GM12878 (cell line): ENCODE results near the gene OFD1. TPM values are rescaled to one million over a fixed set of nuclear protein-coding genes. Genes with fewer than 3 reads are reported as not detected.

Source experiments
- ATAC-seq: fragments of 200-7000 bp; cut with Tn5 transposase; 3 replicates; pipeline ENCODE4 v1.9.1; 2020; ENCODE audit warnings: mild to moderate bottlenecking, moderate library complexity
- BruUV-seq: library from RNA; stranded (reverse); fragments of 400-500 nt; replicated peaks from 2 replicates; lab custom pipeline; 2021; lab: Mats Ljungman, UMichigan
- CTCF ChIA-PET: fragments of 300-600 bp; sonication (Branson Sonifier 250); formaldehyde crosslinking; extraction: SDS; loops from one replicate; lab custom pipeline; 2021; ENCODE audit warnings: inconsistent platforms; lab: Yijun Ruan, JAX
- POLR2A ChIA-PET: fragments of 350-600 bp; formaldehyde crosslinking; extraction: SDS; loops from one replicate; lab custom pipeline; 2021; ENCODE audit warnings: inconsistent platforms; lab: Charles Lee
- RAD21 ChIA-PET: fragments of 300-600 bp; sonication (Branson Sonifier 250); formaldehyde crosslinking; loops from one replicate; lab custom pipeline; 2023; ENCODE audit warnings: antibody characterized with exemption; ENCODE audit not compliant: unreplicated experiment; lab: Charles Lee
- SMC1A ChIA-PET: fragments of 300-600 bp; sonication (Branson Sonifier 250); formaldehyde crosslinking; loops from one replicate; lab custom pipeline; 2023; ENCODE audit not compliant: unreplicated experiment, uncharacterized antibody; lab: Charles Lee
- DNase-seq: peaks from one replicate; pipeline ENCODE4 v3.0.0-alpha.2; 2011; ENCODE audit warnings: low read depth, low spot score
- FAIRE-seq: peaks from 3 replicates; lab custom pipeline; 2011; peaks lifted over from hg19 to GRCh38; lab: Jason Lieb, UNC
- H2AFZ ChIP-seq: 2 replicates; pipeline ENCODE4 v1.6.0; 2011; ENCODE audit warnings: low read depth, low read length, control low read depth; ENCODE audit not compliant: control insufficient read depth
- H3K27ac ChIP-seq: 2 replicates; pipeline ENCODE4 v1.5.1; 2011; ENCODE audit warnings: control low read depth; ENCODE audit not compliant: control insufficient read depth, insufficient read depth
- H3K27me3 ChIP-seq, 2 experiments: replicated peaks in 1 of 2; 2 replicates each; pipeline versions ENCODE4 v1.6.0 to v1.6.1; 2011; ENCODE audit warnings: low read length in 1 of 2; ENCODE audit not compliant: control insufficient read depth in 2 of 2, insufficient read depth in 2 of 2
- H3K36me3 ChIP-seq, 2 experiments: 2 replicates each; pipeline ENCODE4 v1.5.1; 2011; ENCODE audit warnings: low read length in 1 of 2; ENCODE audit not compliant: control insufficient read depth in 2 of 2, insufficient read depth in 2 of 2
- H3K4me1 ChIP-seq: 2 replicates; pipeline ENCODE4 v1.6.1; 2011; ENCODE audit warnings: mild to moderate bottlenecking, low read length, moderate library complexity, mixed read lengths; ENCODE audit not compliant: control insufficient read depth, insufficient read depth
- H3K4me2 ChIP-seq: 2 replicates; pipeline ENCODE4 v1.6.0; 2011; ENCODE audit warnings: control low read depth; ENCODE audit not compliant: control insufficient read depth, insufficient read depth
- H3K4me3 ChIP-seq: fragments of 200-600 bp; sonication (generic); 2 replicates; pipeline ENCODE4 v1.5.1; 2016
- H3K79me2 ChIP-seq: 2 replicates; pipeline ENCODE4 v1.6.0; 2011; ENCODE audit warnings: low read length; ENCODE audit not compliant: control insufficient read depth, insufficient read depth
- H3K9ac ChIP-seq: 2 replicates; pipeline ENCODE4 v1.8.0; 2011; ENCODE audit warnings: low read length, control low read depth, mixed read lengths; ENCODE audit not compliant: control insufficient read depth, insufficient read depth
- H3K9me3 ChIP-seq: replicated peaks from 3 replicates; pipeline ENCODE4 v1.5.1; 2011; ENCODE audit warnings: mild to moderate bottlenecking, low read length; ENCODE audit not compliant: control insufficient read depth, insufficient read depth
- H4K20me1 ChIP-seq: 2 replicates; pipeline ENCODE4 v1.6.0; 2011; ENCODE audit not compliant: control insufficient read depth, insufficient read depth
- ATF7 ChIP-seq: fragments of 450-650 bp; IDR thresholded peaks from 2 replicates; pipeline ENCODE4 v1.6.1; 2016; ENCODE audit warnings: low read depth, mild to moderate bottlenecking
- E2F4 ChIP-seq: IDR thresholded peaks from 2 replicates; pipeline ENCODE4 v1.6.1; 2012; ENCODE audit warnings: low read depth, low read length, improper control_type of control experiment
- IKZF2 ChIP-seq, 2 experiments: fragments of 450-650 bp; IDR thresholded peaks; 2 replicates each; pipeline ENCODE4 v1.6.1; 2017; ENCODE audit warnings: mild to moderate bottlenecking in 2 of 2, moderate library complexity in 2 of 2
- NBN ChIP-seq: fragments of 450-650 bp; IDR thresholded peaks from 2 replicates; pipeline ENCODE4 v1.6.1; 2016
- PKNOX1 ChIP-seq: fragments of 450-650 bp; IDR thresholded peaks from 2 replicates; pipeline ENCODE4 v1.6.1; 2016; ENCODE audit warnings: mild to moderate bottlenecking
- RFX5 ChIP-seq: IDR thresholded peaks from 2 replicates; pipeline ENCODE4 v1.6.1; 2011; ENCODE audit warnings: low read depth, low read length, improper control_type of control experiment
- SIN3A ChIP-seq: IDR thresholded peaks from 2 replicates; pipeline ENCODE4 v1.6.1; 2012; ENCODE audit warnings: low read depth, low read length, improper control_type of control experiment
- SIX5 ChIP-seq: IDR thresholded peaks from 2 replicates; pipeline ENCODE4 v1.6.1; 2011; ENCODE audit warnings: mild to moderate bottlenecking, low read depth, low read length, moderate library complexity; ENCODE audit not compliant: severe bottlenecking
- SKIL ChIP-seq: fragments of 450-650 bp; IDR thresholded peaks from 2 replicates; pipeline ENCODE4 v1.6.1; 2017; ENCODE audit warnings: mild to moderate bottlenecking, low read depth, inconsistent platforms; ENCODE audit not compliant: poor library complexity, severe bottlenecking
- USF2 ChIP-seq: IDR thresholded peaks from 2 replicates; pipeline ENCODE4 v1.6.1; 2011; ENCODE audit warnings: low read depth, low read length, improper control_type of control experiment, borderline replicate concordance
- WGBS: methylation state at CpG from one replicate; pipeline ENCODE4 v1.1.6; 2016; ENCODE audit warnings: low lambda C conversion rate; ENCODE audit not compliant: insufficient replicate concordance, insufficient coverage; ENCODE audit errors: missing lambda C conversion rate; 5-methylcytosine and 5-hydroxymethylcytosine counted together
- in situ Hi-C: fragments of 300-500 bp; cut with MboI; formaldehyde crosslinking; loops from 9 replicates; pipeline ENCODE4 v1.14.3; 2018; ENCODE audit warnings: mixed read lengths
- intact Hi-C: fragments of 100-400 bp; cut with micrococcal nuclease; formaldehyde crosslinking; loops from one replicate; pipeline ENCODE4 v1.14.2; 2022; ENCODE audit not compliant: unreplicated experiment
- polyA plus RNA-seq, 11 experiments: library from polyadenylated mRNA; depleted of rRNA in 4 of 11; unstranded in 6 of 11; stranded (reverse) in 5 of 11; fragments of >200 nt; fragmentation: Nextera tagmentation in 4 of 11; fragmentation: Illumina TruSeq in 1 of 11; extraction: Ambion mirVana in 4 of 11; extraction: Trizol in 1 of 11; gene quantifications; 1 replicate in 1 of 11; 2 replicates in 10 of 11; pipeline versions ENCODE4 v1.2.1 to v1.2.3, GENCODE V29; 2011 to 2016; ENCODE audit warnings: inconsistent platforms in 2 of 11, missing spikeins in 2 of 11, low read depth in 1 of 11
- total RNA-seq, 4 experiments: library from RNA; depleted of rRNA in 3 of 4; stranded (reverse); fragments of >200 nt in 3 of 4; fragmentation: Illumina TruSeq in 1 of 4; extraction: Trizol in 1 of 4; gene quantifications; 2 replicates each; pipeline versions ENCODE4 v1.2.1 to v1.2.3, GENCODE V29; 2013 to 2021
- TF ChIP-seq, protein P1 (sequence below): fragments of 450-650 bp; IDR thresholded peaks from 2 replicates; pipeline ENCODE4 v1.6.1; 2017; ENCODE audit warnings: mild to moderate bottlenecking, moderate library complexity

The OFD1 gene
- total and polyA plus RNA-seq, 10 of the 15 experiments (the other 5 are each of a cell fraction or from before 2014, with no cell fraction given): 22.4 to 77.2 (median 34.1) TPM

DNA sequence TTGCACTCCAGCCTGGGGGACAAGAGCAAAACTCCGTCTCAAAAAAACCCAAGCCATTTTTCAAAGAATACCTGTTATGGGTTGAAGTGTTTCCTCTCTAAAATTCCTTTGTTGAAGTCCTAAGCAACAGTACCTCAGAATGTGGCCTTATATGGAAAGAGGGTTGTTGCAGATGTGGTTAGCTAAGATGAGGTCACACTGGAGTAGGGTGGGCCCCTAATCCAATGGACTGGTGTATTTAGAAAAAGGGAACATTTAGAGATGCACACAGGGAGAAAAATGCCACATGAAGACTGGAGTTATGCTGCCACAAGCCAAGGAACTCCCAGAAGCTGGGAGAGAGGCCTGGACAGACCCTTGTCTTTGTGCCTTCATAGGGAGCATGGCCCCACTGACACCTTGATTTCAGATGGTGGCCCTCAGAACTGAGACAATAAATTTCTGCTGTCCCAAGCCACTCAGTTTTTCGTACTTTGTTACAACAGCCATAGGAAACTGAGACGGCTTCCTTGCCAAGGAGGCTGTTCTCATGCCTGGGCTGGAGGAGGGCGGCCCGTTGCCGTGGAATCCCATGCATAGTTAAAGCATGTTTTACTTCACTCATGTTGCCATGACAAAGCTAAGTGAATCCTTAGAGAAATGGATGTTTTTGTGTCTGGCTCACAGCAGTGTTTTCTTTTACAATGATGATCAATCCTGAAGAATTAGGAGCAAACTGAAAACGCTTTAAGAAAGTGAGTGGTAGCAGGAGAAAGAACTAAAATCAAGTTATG lies 16.7 kb upstream of the OFD1 start:
- no TSS peak for BruUV-seq
- in situ Hi-C loops: no loop called here
- RAD21 ChIA-PET: no interaction called here
- no peak overlapping the region for H3K4me2 ChIP-seq
- peaks cover 7% of the 10 kb centered on the region for H3K79me2 ChIP-seq
- H3K9me3 ChIP-seq: no peaks in the 10 kb centered on the region
- no peak for DNase-seq
- no peaks in the 10 kb centered on the region; the same call in 1 of the 2 replicates for H3K4me1 ChIP-seq
- no peak overlapping the region for H3K9ac ChIP-seq
- no peak for ATAC-seq
- no peak overlapping the region for H3K27ac ChIP-seq
- no peak for FAIRE-seq
- WGBS: 90% methylated on average over 7 of the region's 7 CpGs
- H4K20me1 ChIP-seq: no peaks in the 10 kb centered on the region
- CTCF ChIA-PET: interaction anchor here (0.6 to 1.6 kb wide), 2 partner anchors 10 to 14 kb away, joined by 3 read pairs; no protein-coding TSS in a partner anchor
- no peak overlapping the region for H3K4me3 ChIP-seq
- intact Hi-C loops: no loop called here
- no peak overlapping the region for H2AFZ ChIP-seq
- POLR2A ChIA-PET: no interaction called here
- no peaks in the 10 kb centered on the region for H3K27me3 ChIP-seq
- SMC1A ChIA-PET: no interaction called here
- H3K36me3 ChIP-seq: peaks cover 3 to 13% of the 10 kb centered on the region in 2 experiments; a peak in 3 of 4 replicates
- TF ChIP-seq, protein P1, sequence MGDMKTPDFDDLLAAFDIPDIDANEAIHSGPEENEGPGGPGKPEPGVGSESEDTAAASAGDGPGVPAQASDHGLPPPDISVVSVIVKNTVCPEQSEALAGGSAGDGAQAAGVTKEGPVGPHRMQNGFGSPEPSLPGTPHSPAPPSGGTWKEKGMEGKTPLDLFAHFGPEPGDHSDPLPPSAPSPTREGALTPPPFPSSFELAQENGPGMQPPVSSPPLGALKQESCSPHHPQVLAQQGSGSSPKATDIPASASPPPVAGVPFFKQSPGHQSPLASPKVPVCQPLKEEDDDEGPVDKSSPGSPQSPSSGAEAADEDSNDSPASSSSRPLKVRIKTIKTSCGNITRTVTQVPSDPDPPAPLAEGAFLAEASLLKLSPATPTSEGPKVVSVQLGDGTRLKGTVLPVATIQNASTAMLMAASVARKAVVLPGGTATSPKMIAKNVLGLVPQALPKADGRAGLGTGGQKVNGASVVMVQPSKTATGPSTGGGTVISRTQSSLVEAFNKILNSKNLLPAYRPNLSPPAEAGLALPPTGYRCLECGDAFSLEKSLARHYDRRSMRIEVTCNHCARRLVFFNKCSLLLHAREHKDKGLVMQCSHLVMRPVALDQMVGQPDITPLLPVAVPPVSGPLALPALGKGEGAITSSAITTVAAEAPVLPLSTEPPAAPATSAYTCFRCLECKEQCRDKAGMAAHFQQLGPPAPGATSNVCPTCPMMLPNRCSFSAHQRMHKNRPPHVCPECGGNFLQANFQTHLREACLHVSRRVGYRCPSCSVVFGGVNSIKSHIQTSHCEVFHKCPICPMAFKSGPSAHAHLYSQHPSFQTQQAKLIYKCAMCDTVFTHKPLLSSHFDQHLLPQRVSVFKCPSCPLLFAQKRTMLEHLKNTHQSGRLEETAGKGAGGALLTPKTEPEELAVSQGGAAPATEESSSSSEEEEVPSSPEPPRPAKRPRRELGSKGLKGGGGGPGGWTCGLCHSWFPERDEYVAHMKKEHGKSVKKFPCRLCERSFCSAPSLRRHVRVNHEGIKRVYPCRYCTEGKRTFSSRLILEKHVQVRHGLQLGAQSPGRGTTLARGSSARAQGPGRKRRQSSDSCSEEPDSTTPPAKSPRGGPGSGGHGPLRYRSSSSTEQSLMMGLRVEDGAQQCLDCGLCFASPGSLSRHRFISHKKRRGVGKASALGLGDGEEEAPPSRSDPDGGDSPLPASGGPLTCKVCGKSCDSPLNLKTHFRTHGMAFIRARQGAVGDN: no peak
- no peak for TF ChIP-seq SIX5
- no peak for TF ChIP-seq RFX5
- no peak for TF ChIP-seq USF2
- TF ChIP-seq E2F4: no peak
- TF ChIP-seq IKZF2 (IDR thresholded peaks at IDR 0.05): no peak
- no peak for TF ChIP-seq ATF7
- TF ChIP-seq NBN: no peak
- no peak for TF ChIP-seq SIN3A
- no peak for TF ChIP-seq PKNOX1
- no peak for TF ChIP-seq SKIL
